HuH-7.5 (cell line): ENCODE results near the gene SCMH1.
"Not testable (repeated sequence)": the region's sequence is repeated elsewhere in the genome, so short reads cannot be mapped to it uniquely, and the experiment has no call there.

Experiments used
- DNase-seq: peaks from one replicate; pipeline ENCODE4 v3.0.0; 2011; ENCODE audit warnings: low spot score

The SCMH1 gene

GRCh38 chr1:41241749-41242341 is at the start of gene SCMH1:
TSS of gene SCMH1 (minus strand) at chr1:41242306. CDS start at chr1:41186133, 56,173 bp downstream.
- DNase-seq = peak; percentile 46

GRCh38 chr1:41291195-41291594 is 49.1 kb upstream of the SCMH1 start:
- no peak for DNase-seq

GRCh38 chr1:41289196-41289595 is 47.1 kb upstream of the SCMH1 start:
- DNase-seq = no peak

- no peak for DNase-seq
These were observed 44.9 kb upstream of the SCMH1 start for GRCh38 chr1:41286992-41287391.

- no peak for DNase-seq
These were observed 44.4 kb upstream of the SCMH1 start for GRCh38 chr1:41286486-41286885.

- no peak for DNase-seq
These were observed 43.7 kb upstream of the SCMH1 start for GRCh38 chr1:41285818-41286217.

GRCh38 chr1:41284121-41284520 is 42.0 kb upstream of the SCMH1 start:
- no peak for DNase-seq

- DNase-seq = peak; percentile 40
These were observed 40.7 kb upstream of the SCMH1 start for GRCh38 chr1:41282679-41283317.

- DNase-seq = no peak
These were observed 39.2 kb upstream of the SCMH1 start for GRCh38 chr1:41281334-41281733.

GRCh38 chr1:41280202-41281032 is 38.3 kb upstream of the SCMH1 start:
- no peak for DNase-seq

- DNase-seq = no peak
These were observed 36.0 kb upstream of the SCMH1 start for GRCh38 chr1:41278076-41278475.

- no peak for DNase-seq
These were observed 35.4 kb upstream of the SCMH1 start for GRCh38 chr1:41277371-41277975.

GRCh38 chr1:41275831-41276230 is 33.7 kb upstream of the SCMH1 start:
- no peak for DNase-seq

- no peak for DNase-seq
These were observed 32.8 kb upstream of the SCMH1 start for GRCh38 chr1:41274752-41275545.

GRCh38 chr1:41272601-41273000 is 30.5 kb upstream of the SCMH1 start:
- no peak for DNase-seq

- DNase-seq = peak; percentile 75
These were observed 26.2 kb upstream of the SCMH1 start for GRCh38 chr1:41268154-41268770.

GRCh38 chr1:41261926-41262618 is 20.0 kb upstream of the SCMH1 start:
- DNase-seq = no peak

GRCh38 chr1:41260768-41261167 is 18.7 kb upstream of the SCMH1 start:
- no peak for DNase-seq

- no peak for DNase-seq
These were observed 17.1 kb upstream of the SCMH1 start for GRCh38 chr1:41259221-41259620.

GRCh38 chr1:41255978-41256377 is 13.9 kb upstream of the SCMH1 start:
- no peak for DNase-seq

- DNase-seq = not testable (repeated sequence)
These were observed 9.0 kb upstream of the SCMH1 start for GRCh38 chr1:41251120-41251519.
